ENCODE results near the gene RABL6.
"Not testable (repeated sequence)": the region's sequence is repeated elsewhere in the genome, so short reads cannot be mapped to it uniquely, and the experiment has no call there.

RABL6 gene

GRCh38 chr9:136821826-136822544 is 14.2 kb downstream of the RABL6 start:
- DNase-seq (ENCODE audit: low read depth in 2 of 2), result no peak

- DNase-seq (ENCODE audit: low read depth in 2 of 2), result no peak
Measured at GRCh38 chr9:136823136-136824046, 15.6 kb downstream of the RABL6 start.

GRCh38 chr9:136824496-136825225 is 16.9 kb downstream of the RABL6 start:
- DNase-seq (ENCODE audit: low read depth in 2 of 2), result no peak

GRCh38 chr9:136825295-136826187 is 17.8 kb downstream of the RABL6 start:
- DNase-seq (ENCODE audit: low read depth in 2 of 2), result no peak

- DNase-seq (ENCODE audit: low read depth in 2 of 2), result no peak
Measured at GRCh38 chr9:136826188-136826541, 18.4 kb downstream of the RABL6 start.

- DNase-seq (ENCODE audit: low read depth in 2 of 2), result no peak
Measured at GRCh38 chr9:136826703-136827582, 19.2 kb downstream of the RABL6 start.

GRCh38 chr9:136827794-136828473 is 20.2 kb downstream of the RABL6 start:
- no peak for DNase-seq (ENCODE audit: low read depth in 2 of 2)

- DNase-seq (ENCODE audit: low read depth in 2 of 2), result no peak
Measured at GRCh38 chr9:136828474-136829140, 20.9 kb downstream of the RABL6 start.

GRCh38 chr9:136829412-136829811 is 21.7 kb downstream of the RABL6 start:
- no peak for DNase-seq (ENCODE audit: low read depth in 2 of 2)

- no peak for DNase-seq (ENCODE audit: low read depth in 2 of 2)
Measured at GRCh38 chr9:136829981-136830885, 22.5 kb downstream of the RABL6 start.

- DNase-seq (ENCODE audit: low read depth in 2 of 2), result no peak
Measured at GRCh38 chr9:136831002-136831719, 23.4 kb downstream of the RABL6 start.

GRCh38 chr9:136831720-136832104 is 24.0 kb downstream of the RABL6 start:
- no peak for DNase-seq (ENCODE audit: low read depth in 2 of 2)

- no peak for DNase-seq (ENCODE audit: low read depth in 2 of 2)
Measured at GRCh38 chr9:136832581-136832980, 24.8 kb downstream of the RABL6 start.

GRCh38 chr9:136833381-136834048 is 25.8 kb downstream of the RABL6 start:
- DNase-seq (ENCODE audit: low read depth in 2 of 2), result not testable (repeated sequence)

GRCh38 chr9:136835162-136835931 is 27.6 kb downstream of the RABL6 start:
- no peak for DNase-seq (ENCODE audit: low read depth in 2 of 2)

Measured in stimulated activated CD4-positive, alpha-beta T cell treated with anti-CD3 and anti-CD28 coated beads, Interleukin-1b, Interleukin-23, amount 100 ng/mL, for 1 hour (primary cell).